Prostate gland (tissue), 2 donors: Measurements from ENCODE around the gene C1QA.

Experiments
- CTCF ChIP-seq, 4 experiments: fragments of 200-600 bp in 2 of 4; fragments of 450-650 bp in 2 of 4; sonication (generic) in 2 of 4; IDR thresholded peaks; 1 replicate in 3 of 4; 2 replicates in 1 of 4; pipeline ENCODE4 v1.5.1; 2016 to 2019; ENCODE audit warnings: antibody characterized with exemption in 4 of 4, mild to moderate bottlenecking in 2 of 4, moderate library complexity in 2 of 4
- POLR2A ChIP-seq: fragments of 450-650 bp; IDR thresholded peaks from one replicate; pipeline ENCODE4 v1.6.1; 2016; ENCODE audit warnings: antibody characterized with exemption, mild to moderate bottlenecking
- POLR2AphosphoS5 ChIP-seq: sonication (generic); formaldehyde crosslinking; IDR thresholded peaks from one replicate; pipeline ENCODE4 v1.6.1; 2017; ENCODE audit warnings: antibody characterized with exemption

GRCh38 chr1:22616571-22616970 lies 19.9 kb upstream of the C1QA start:
- no peak for TF ChIP-seq CTCF (IDR thresholded peaks at IDR 0.05)
- TF ChIP-seq POLR2A = no peak
- no peak for TF ChIP-seq POLR2AphosphoS5
